Measurements from ENCODE around the gene PCBP3. TPM values are rescaled to one million over a fixed set of nuclear protein-coding genes. Genes with fewer than 3 reads are reported as not detected.
"Not testable (repeated sequence)": the region's sequence is repeated elsewhere in the genome, so short reads cannot be mapped to it uniquely, and the experiment has no call there.

Gene PCBP3
- polyA plus RNA-seq, 3 donors = 1.9 to 2.0 (median 1.9) TPM

DNA sequence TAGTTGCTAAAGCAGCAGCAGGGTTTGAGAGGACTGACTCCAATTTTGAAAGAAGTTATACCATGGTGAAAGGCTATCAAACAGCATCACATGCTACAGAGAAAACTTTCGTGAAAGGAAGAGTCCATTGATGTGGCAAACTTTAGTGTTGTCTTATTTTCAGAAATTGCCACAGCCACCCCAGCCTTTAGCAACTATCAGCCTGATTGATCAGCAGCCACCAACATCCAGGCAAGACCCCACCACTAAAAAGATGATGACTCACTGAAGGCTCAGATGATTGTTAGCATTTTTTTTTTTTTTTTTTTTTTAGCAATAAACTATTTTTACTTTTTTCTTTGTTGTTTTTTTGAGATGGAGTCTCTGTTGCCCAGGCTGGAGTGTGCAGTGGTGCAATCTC, 35.3 kb downstream of the PCBP3 start:
- DNase-seq = not testable (repeated sequence)

DNA sequence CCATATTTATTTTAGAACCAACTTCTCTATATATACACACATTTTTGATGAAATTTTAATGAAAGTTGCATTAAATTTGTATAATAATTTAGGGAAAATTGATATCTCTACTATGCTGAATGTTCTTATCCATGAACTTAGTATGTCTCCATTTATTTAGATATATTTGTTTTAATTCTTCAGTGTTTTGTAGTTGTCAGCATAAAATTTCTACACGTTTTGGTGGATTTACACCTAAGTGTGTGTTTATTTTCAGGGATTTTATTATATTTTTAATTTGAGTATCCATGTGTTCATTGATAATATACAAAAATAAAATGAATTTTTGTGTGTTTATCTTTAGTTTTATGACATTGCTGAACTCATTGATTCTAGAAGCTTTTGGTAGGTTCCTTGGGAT, 36.7 kb downstream of the PCBP3 start:
- DNase-seq = no peak

- peak; percentile 4 for DNase-seq
Observed at GRCh38 chr21:45695086-45695485, 51.6 kb downstream of the PCBP3 start.

- DNase-seq = no peak
Observed at GRCh38 chr21:45698493-45699184, 55.1 kb downstream of the PCBP3 start.

GRCh38 chr21:45699251-45699942, 55.9 kb downstream of the PCBP3 start:
- no peak for DNase-seq

DNA sequence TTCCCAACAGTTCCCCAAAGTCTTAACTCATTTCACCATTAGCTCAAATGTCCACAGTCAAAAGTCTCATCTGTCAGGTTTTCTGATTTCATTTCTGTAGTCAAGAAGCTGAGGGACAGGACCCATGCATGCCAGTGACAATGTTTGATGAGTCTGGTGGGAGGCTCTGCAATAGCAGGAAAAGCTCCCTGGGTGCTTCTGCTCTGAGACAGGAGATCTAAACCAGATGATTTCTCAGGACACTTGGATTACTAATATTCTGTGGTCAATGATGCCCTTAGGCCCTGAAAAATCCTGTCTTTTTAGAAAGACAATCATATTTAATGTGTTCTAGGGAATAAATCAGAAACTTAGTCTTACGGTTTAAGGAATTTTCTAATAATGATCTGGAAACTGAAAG, 56.4 kb downstream of the PCBP3 start:
- no peak for DNase-seq

- no peak for DNase-seq
Observed at GRCh38 chr21:45700461-45700860, 56.9 kb downstream of the PCBP3 start.

DNA sequence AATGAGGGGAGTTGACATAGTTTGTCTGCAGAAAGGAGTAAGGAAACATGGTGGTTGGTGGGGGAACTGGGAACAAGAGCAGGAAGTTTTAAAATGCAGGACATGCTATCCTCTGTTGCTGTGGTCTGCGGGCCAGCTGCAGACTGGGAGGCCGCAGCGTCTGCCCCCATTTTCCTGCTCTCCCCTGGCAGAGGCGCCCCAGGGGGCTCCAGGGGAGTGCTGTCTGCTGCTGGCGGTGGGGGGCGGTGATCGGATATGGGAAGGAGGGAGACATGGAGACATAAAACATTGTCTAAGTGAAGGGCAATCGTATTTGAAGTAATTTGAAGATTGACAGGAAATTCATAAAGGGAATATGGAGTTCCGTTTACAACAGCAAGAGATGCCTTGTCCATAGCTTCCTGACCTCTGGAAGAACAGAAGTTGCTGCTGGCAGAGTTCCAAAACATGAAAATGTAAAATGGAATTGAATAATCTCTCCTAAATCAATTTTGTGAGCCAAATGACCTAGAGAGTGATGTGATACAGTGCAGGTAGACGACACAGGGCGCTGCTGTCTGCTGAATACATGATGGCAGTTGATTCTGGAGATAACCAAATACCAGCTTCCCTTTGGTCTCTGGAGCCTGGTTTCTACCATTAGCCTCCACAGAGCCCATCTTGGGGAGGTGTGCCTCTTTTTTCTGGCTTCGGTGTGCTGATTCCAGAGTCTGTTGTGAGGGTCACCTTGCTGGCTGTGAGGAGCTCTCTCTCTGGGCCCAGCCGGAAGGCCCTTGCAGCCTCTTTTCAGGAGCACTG, 61.0 kb downstream of the PCBP3 start:
- DNase-seq = no peak

DNA sequence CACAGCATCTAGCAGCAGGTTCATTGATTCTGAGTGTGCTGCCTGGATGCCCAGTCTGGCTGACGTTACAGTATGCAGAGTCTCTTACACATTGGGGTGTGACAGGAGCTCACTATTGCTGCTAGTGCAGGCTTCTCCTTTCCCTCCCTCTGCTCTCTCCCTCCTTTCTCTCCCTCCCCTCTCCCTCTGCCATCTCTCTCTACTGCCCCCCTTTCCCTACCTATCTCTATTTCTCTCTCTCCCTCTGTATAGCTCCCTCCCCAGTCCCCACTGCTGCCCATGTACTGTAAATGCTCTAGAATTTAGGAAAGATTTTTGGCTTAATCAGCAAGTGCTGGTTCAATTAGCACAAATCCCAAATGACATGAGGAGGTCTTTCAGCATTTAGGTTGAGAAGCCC, 62.8 kb downstream of the PCBP3 start:
- no peak for DNase-seq

DNA sequence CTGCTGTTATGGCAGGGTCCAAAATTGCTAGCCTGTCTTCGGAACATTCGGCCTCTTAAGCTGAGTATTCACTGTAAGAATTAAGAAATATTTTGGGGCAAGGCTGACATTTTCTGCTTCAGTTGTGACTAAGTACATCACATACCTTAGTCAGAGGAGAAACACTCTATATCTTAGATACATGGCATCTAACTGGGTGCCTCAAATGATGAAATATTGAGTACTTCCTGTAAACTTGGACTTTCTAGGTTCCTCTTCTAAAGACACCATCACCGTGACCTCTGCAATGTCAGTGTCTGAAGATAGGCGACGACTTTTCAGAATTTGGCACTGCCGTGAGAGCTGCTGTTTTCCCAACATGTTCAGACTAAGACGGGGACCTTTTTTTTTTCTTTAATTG, 65.6 kb downstream of the PCBP3 start:
- no peak for DNase-seq

GRCh38 chr21:45709696-45710268, 66.3 kb downstream of the PCBP3 start:
- DNase-seq = no peak

DNA sequence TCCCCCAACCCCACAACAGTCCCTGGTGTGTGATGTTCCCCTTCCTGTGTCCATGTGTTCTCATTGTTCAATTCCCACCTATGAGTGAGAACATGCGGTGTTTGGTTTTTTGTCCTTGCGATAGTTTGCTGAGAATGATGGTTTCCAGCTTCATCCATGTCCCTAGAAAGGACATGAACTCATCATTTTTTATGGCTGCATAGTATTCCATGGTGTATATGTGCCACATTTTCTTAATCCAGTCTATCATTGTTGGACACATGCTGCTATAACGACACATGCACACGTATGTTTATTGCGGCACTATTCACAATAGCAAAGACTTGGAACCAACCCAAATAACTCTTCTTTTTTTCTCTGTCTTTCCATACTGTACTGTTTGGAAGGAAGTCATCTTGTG, 66.8 kb downstream of the PCBP3 start:
- DNase-seq = not testable (repeated sequence)

- DNase-seq = no peak
Observed at GRCh38 chr21:45713613-45714012, 70.1 kb downstream of the PCBP3 start.

DNA sequence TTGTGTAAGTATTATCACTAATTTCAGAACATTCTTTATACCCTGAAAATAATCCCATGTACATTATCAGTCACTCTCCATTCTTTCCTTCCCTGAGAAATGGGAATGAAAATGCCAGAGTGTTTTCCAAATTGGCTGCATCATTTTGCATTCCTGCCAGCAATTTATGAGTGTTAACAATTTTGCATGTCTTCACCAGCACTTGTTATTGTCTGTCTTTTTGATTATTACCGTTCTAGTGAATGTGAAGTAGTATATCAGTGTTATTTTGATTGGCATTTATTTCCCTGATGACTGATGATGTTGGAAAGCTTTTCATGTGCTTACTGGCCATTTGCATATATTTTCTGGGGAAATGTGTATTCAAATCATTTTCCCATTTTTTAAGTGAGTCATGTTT, 71.9 kb downstream of the PCBP3 start:
- DNase-seq = no peak

GRCh38 chr21:45718413-45718812, 74.9 kb downstream of the PCBP3 start:
- no peak for DNase-seq

- no peak for DNase-seq
Observed at GRCh38 chr21:45719177-45719802, 75.8 kb downstream of the PCBP3 start.

GRCh38 chr21:45720204-45720603, 76.7 kb downstream of the PCBP3 start:
- DNase-seq = not testable (repeated sequence)

DNA sequence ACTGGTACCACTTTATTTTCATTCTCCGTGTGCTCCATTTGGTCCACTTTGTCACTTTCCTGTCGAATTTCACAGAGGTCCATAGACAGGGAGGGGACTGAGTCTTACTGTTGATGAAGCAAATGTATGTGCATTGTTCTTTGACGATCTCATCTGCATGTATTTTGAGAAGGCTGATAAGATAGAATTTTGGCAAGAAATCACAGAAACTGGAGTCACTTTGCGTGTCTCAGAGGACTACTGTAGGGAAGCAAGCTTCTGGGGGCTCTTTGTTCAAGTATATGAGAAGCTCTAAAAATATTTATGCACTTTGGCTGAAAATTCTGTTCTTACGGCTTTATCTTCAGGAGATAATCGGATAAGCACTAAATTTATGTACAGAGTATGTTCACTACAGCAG, 78.1 kb downstream of the PCBP3 start:
- DNase-seq = no peak

GRCh38 chr21:45723049-45723958, 79.8 kb downstream of the PCBP3 start:
- DNase-seq = no peak

GRCh38 chr21:45724345-45724961, 80.9 kb downstream of the PCBP3 start:
- DNase-seq = no peak
